Subcutaneous adipose tissue (tissue), 4 donors: Measurements from ENCODE around the gene NTSR1. TPM values are rescaled to one million over a fixed set of nuclear protein-coding genes. Genes with fewer than 3 reads are reported as not detected.

Experiments used
- CTCF ChIP-seq: fragments of 450-650 bp; IDR thresholded peaks from one replicate; pipeline ENCODE4 v1.5.1; 2016; ENCODE audit warnings: low read depth, mild to moderate bottlenecking, control low read depth, antibody characterized with exemption, moderate library complexity
- total RNA-seq, 4 donors: library from RNA; depleted of rRNA; stranded (reverse); fragments of >200 nt; gene quantifications; one replicate each; pipeline ENCODE4 v1.1.0, GENCODE V29; 2016

Gene NTSR1
- total RNA-seq, 4 donors from 2014 or later, result 0.16 TPM; not detected in 3

GRCh38 chr20:62763404-62763803 is 54.8 kb downstream of the NTSR1 start:
- TF ChIP-seq CTCF, result no peak

GRCh38 chr20:62764156-62764935 is 55.7 kb downstream of the NTSR1 start:
- no peak for TF ChIP-seq CTCF

GRCh38 chr20:62765021-62765420 is 56.4 kb downstream of the NTSR1 start:
- TF ChIP-seq CTCF, result no peak

GRCh38 chr20:62765432-62766070 is 56.9 kb downstream of the NTSR1 start:
- no peak for TF ChIP-seq CTCF

GRCh38 chr20:62766071-62766450 is 57.4 kb downstream of the NTSR1 start:
- TF ChIP-seq CTCF, result no peak

- TF ChIP-seq CTCF, result no peak
Observed at GRCh38 chr20:62766716-62767115, 58.1 kb downstream of the NTSR1 start.

GRCh38 chr20:62768234-62768546 is 59.6 kb downstream of the NTSR1 start:
- TF ChIP-seq CTCF, result no peak
